Medulla oblongata (tissue), 1 donor: ENCODE measurements around the gene JKAMP.
A peak's percentile ranks its signal among the peaks of the same experiment; 100 is the strongest.
"Not testable (repeated sequence)": the region's sequence is repeated elsewhere in the genome, so short reads cannot be mapped to it uniquely, and the experiment has no call there.

Experiments used
- DNase-seq: peaks from one replicate; pipeline ENCODE4 v3.0.0-alpha.2; 2015; ENCODE audit errors: extremely low spot score

JKAMP gene

GRCh38 chr14:59483819-59484638, at the start of gene JKAMP, which contains the start of gene L3HYPDH:
Gene JKAMP (plus strand): TSS chr14:59484517. CDS start chr14:59484590, 73 bp downstream.
Gene L3HYPDH (minus strand): TSS chr14:59484408. CDS start chr14:59484316, 92 bp downstream.
- DNase-seq: peak; percentile 98

GRCh38 chr14:59435101-59435500, 49.2 kb upstream of the JKAMP start:
- peak; percentile 50 for DNase-seq

GRCh38 chr14:59435987-59436386, 48.3 kb upstream of the JKAMP start:
- no peak for DNase-seq

- no peak for DNase-seq
Observed at GRCh38 chr14:59438195-59438647, 46.1 kb upstream of the JKAMP start.

- no peak for DNase-seq
Observed at GRCh38 chr14:59439256-59439965, 44.9 kb upstream of the JKAMP start.

GRCh38 chr14:59448673-59449072, 35.6 kb upstream of the JKAMP start:
- not testable (repeated sequence) for DNase-seq

- no peak for DNase-seq
Observed at GRCh38 chr14:59450716-59451115, 33.6 kb upstream of the JKAMP start.

- no peak for DNase-seq
Observed at GRCh38 chr14:59451849-59452248, 32.5 kb upstream of the JKAMP start.

GRCh38 chr14:59454139-59454538, 30.2 kb upstream of the JKAMP start:
- DNase-seq: peak; percentile 19

GRCh38 chr14:59455411-59455810, 28.9 kb upstream of the JKAMP start:
- no peak for DNase-seq

GRCh38 chr14:59458486-59458885, 25.8 kb upstream of the JKAMP start:
- DNase-seq: no peak

- DNase-seq: no peak
Observed at GRCh38 chr14:59460378-59460777, 23.9 kb upstream of the JKAMP start.

GRCh38 chr14:59461891-59462290, 22.4 kb upstream of the JKAMP start:
- no peak for DNase-seq

- DNase-seq: no peak
Observed at GRCh38 chr14:59463787-59464485, 20.4 kb upstream of the JKAMP start.

- peak; percentile 42 for DNase-seq
Observed at GRCh38 chr14:59464486-59465315, 19.6 kb upstream of the JKAMP start.

GRCh38 chr14:59465316-59466135, 18.8 kb upstream of the JKAMP start, which contains the start of gene GPR135:
Gene GPR135 (minus strand): TSS chr14:59465380. CDS start chr14:59465226, 154 bp downstream.
- DNase-seq: no peak

- DNase-seq: no peak
Observed at GRCh38 chr14:59474172-59474571, 10.1 kb upstream of the JKAMP start.

- DNase-seq: no peak
Observed at GRCh38 chr14:59475709-59476108, 8.6 kb upstream of the JKAMP start.

GRCh38 chr14:59478540-59478939, 5.8 kb upstream of the JKAMP start:
- no peak for DNase-seq

- DNase-seq: no peak
Observed at GRCh38 chr14:59480166-59480565, 4.2 kb upstream of the JKAMP start.
